Smooth muscle cell (in vitro differentiated cells): ENCODE results near the gene ZFYVE26. TPM values are rescaled to one million over a fixed set of nuclear protein-coding genes. Genes with fewer than 3 reads are reported as not detected.

ENCODE experiments used
- DNase-seq: peaks from one replicate; lab custom pipeline; 2025; ENCODE audit not compliant: unreplicated experiment; lab: John Stamatoyannopoulos, UW
- H2AFZ ChIP-seq: fragments of 200-600 bp; sonication (generic); 2 replicates; pipeline ENCODE4 v1.6.0; 2016; ENCODE audit warnings: antibody characterized with exemption, low read depth, mild to moderate bottlenecking
- H3F3A ChIP-seq: fragments of 200-600 bp; sonication (generic); 2 replicates; pipeline ENCODE4 v1.6.0; 2017; ENCODE audit warnings: antibody characterized with exemption, low read depth
- H3K27ac ChIP-seq: fragments of 200-600 bp; sonication (generic); 2 replicates; pipeline ENCODE4 v1.5.1; 2016; ENCODE audit warnings: low read depth, mild to moderate bottlenecking
- H3K27me3 ChIP-seq: fragments of 200-600 bp; sonication (generic); 2 replicates; pipeline ENCODE4 v1.6.1; 2016; ENCODE audit warnings: low read depth, mild to moderate bottlenecking
- H3K36me3 ChIP-seq: fragments of 200-600 bp; sonication (generic); 2 replicates; pipeline ENCODE4 v1.5.1; 2016; ENCODE audit warnings: low read depth
- H3K4me1 ChIP-seq: fragments of 200-600 bp; sonication (generic); 2 replicates; pipeline ENCODE4 v1.5.1; 2016; ENCODE audit warnings: low read depth
- H3K4me2 ChIP-seq: fragments of 200-600 bp; sonication (generic); 2 replicates; pipeline ENCODE4 v1.6.0; 2016; ENCODE audit warnings: mild to moderate bottlenecking
- H3K4me3 ChIP-seq: fragments of 200-600 bp; sonication (generic); 2 replicates; pipeline ENCODE4 v1.5.1; 2016; ENCODE audit warnings: mild to moderate bottlenecking
- H3K79me2 ChIP-seq: fragments of 200-600 bp; sonication (generic); 2 replicates; pipeline ENCODE4 v1.6.0; 2016; ENCODE audit warnings: low read depth, mild to moderate bottlenecking
- H3K9ac ChIP-seq: fragments of 200-600 bp; sonication (generic); 2 replicates; pipeline ENCODE4 v1.6.0; 2016; ENCODE audit warnings: low read depth
- H3K9me3 ChIP-seq: fragments of 200-600 bp; sonication (generic); replicated peaks from 2 replicates; pipeline ENCODE4 v1.5.1; 2016; ENCODE audit warnings: low read depth
- H4K20me1 ChIP-seq: fragments of 200-600 bp; sonication (generic); 2 replicates; pipeline ENCODE4 v1.6.0; 2016; ENCODE audit warnings: low read depth
- CTCF ChIP-seq: fragments of 200-600 bp; sonication (generic); IDR thresholded peaks from 2 replicates; pipeline ENCODE4 v1.5.1; 2017; ENCODE audit warnings: borderline replicate concordance, mild to moderate bottlenecking, antibody characterized with exemption; ENCODE audit not compliant: insufficient read depth, poor library complexity, severe bottlenecking
- WGBS: methylation state at CpG from one replicate; pipeline ENCODE4 v1.1.7; 2016; ENCODE audit warnings: low lambda C conversion rate; 5-methylcytosine and 5-hydroxymethylcytosine counted together
- polyA plus RNA-seq: library from polyadenylated mRNA; unstranded; fragments of >200 nt; fragmentation: Nextera tagmentation; extraction: Ambion mirVana; gene quantifications from 2 replicates; pipeline ENCODE4 v1.2.1, GENCODE V29; 2016
- total RNA-seq: library from RNA; depleted of rRNA; stranded (reverse); fragments of >200 nt; gene quantifications from 2 replicates; pipeline ENCODE4 v1.2.3, GENCODE V29; 2014

ZFYVE26 gene
- total and polyA plus RNA-seq, 2 experiments from 2014 or later, result 4.5 to 42.7 TPM

- no peak for DNase-seq
- H3K9ac ChIP-seq, result no peak overlapping the region
- no peaks in the 10 kb centered on the region for H3K9me3 ChIP-seq
- no peak for TF ChIP-seq CTCF
- no peaks in the 10 kb centered on the region for H3K27me3 ChIP-seq
- no peak overlapping the region for H3K4me2 ChIP-seq
- H3K4me3 ChIP-seq, result no peak overlapping the region
- H3K36me3 ChIP-seq, result peaks cover 4% of the 10 kb centered on the region
- H3K27ac ChIP-seq, result no peak overlapping the region
- H2AFZ ChIP-seq, result no peak overlapping the region
- WGBS, result 96% methylated on average over 2 of the region's 2 CpGs
- no peaks in the 10 kb centered on the region for H3K79me2 ChIP-seq
- no peaks in the 10 kb centered on the region for H4K20me1 ChIP-seq
- no peaks in the 10 kb centered on the region for H3K4me1 ChIP-seq
- H3F3A ChIP-seq, result no peaks in the 10 kb centered on the region
These were observed 56.5 kb downstream of the ZFYVE26 start for GRCh38 chr14:67759916-67760315.

DNA sequence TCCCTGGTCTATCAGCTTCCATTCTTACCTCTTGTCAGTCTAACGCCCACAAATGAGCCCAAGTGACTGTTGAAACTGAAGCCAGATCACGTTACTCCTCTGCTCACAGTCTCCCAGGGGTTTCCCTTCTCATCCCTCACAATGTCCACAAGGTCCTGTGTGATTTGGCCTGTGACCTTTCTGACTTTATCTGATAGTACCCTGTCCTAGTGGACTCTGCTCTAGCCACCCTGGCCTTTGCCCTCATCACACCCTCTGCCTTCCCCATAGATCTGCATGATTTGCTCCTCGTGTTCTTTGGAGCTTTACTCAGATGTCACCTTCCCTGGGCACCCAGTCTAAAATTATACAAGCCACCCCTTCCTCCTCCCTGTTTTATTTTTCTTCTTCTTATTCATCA is 59.2 kb downstream of the ZFYVE26 start:
- Histone ChIP-seq H3K4me3 (no peak overlapping the region), H3K9ac (no peak overlapping the region), H3K4me2 (no peak overlapping the region), H3K4me1 (no peaks in the 10 kb centered on the region), H3K9me3 (no peaks in the 10 kb centered on the region), H3F3A (no peaks in the 10 kb centered on the region), H3K27ac (no peak overlapping the region), H2AFZ (no peak overlapping the region), H4K20me1 (no peaks in the 10 kb centered on the region), H3K36me3 (peaks cover 14% of the 10 kb centered on the region), H3K79me2 (no peaks in the 10 kb centered on the region), H3K27me3 (no peaks in the 10 kb centered on the region)
- whole genome bisulfite sequencing, result 94% methylated on average over 3 of the region's 3 CpGs
- no peak for TF ChIP-seq CTCF
- DNase-seq, result no peak

DNA sequence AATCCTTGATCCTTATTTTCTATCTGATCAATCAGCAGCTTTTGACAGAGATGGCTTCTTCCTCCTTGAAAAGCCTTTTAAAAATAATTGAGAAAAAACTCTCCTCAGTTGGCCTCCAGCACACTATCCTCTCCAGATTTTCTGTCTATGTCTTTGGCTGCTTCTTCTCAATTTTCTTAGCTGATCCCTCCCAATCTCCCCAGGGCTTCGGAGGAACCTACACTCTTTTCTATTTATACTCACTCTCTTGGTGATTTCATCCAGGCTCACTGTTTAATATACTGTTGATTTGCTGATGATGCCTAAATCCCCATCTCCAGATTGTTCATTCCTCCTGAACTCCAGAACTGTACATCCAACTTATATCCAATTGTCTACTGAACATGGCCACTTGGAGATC is 59.9 kb downstream of the ZFYVE26 start:
- WGBS, result 97% methylated on average over 1 of the region's 1 CpG
- Histone ChIP-seq H3K27ac (no peak overlapping the region), H3K79me2 (no peaks in the 10 kb centered on the region), H3K9me3 (no peaks in the 10 kb centered on the region), H2AFZ (no peak overlapping the region), H3K9ac (no peak overlapping the region), H3K36me3 (peaks cover 14% of the 10 kb centered on the region), H4K20me1 (no peaks in the 10 kb centered on the region), H3K4me1 (no peaks in the 10 kb centered on the region), H3F3A (no peaks in the 10 kb centered on the region), H3K4me2 (no peak overlapping the region), H3K4me3 (no peak overlapping the region), H3K27me3 (no peaks in the 10 kb centered on the region)
- DNase-seq, result no peak
- TF ChIP-seq CTCF, result no peak

DNA sequence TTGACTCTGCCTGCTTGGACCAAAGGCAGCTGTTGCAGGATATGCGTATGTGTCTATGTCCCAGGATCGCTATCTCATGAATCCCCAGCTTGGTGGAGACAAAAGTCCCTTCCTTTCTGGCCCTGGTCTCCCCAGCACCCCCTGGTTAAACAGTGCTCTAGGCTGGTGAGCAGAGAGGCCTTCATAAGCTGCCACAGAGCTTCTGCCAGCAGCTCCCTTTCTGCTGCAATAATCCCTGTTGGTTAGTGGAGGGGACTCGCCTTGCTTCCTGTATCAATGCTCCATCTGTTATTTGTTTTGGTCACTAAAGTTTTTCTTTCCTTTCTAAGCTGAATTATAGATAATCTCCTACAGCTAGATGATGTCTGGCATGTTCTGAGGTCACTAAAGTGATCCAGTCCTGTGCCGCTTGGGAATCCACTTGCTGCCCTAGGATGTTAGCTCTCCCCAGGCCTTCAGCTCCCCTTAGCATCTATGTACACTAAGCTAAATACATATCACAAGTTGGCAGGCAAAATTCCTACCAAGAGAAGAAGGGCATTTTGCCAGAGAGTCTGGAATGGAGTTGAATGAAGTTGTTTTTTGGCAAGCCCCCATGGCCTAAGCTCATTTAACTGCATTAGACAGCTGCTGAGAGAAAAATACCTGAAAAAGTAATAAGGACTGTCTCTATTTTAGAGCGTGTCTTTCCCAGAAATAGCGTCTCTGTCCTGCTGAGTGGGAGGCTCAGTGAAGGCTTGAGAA is 66.9 kb downstream of the ZFYVE26 start:
- no peak for DNase-seq
- Histone ChIP-seq H3K4me3 (no peak overlapping the region), H2AFZ (no peak overlapping the region), H3K9me3 (no peaks in the 10 kb centered on the region), H3K79me2 (no peaks in the 10 kb centered on the region), H3F3A (no peaks in the 10 kb centered on the region), H4K20me1 (no peaks in the 10 kb centered on the region), H3K9ac (no peak overlapping the region), H3K4me1 (no peaks in the 10 kb centered on the region), H3K27ac (no peak overlapping the region), H3K4me2 (no peak overlapping the region), H3K36me3 (peaks cover 8% of the 10 kb centered on the region), H3K27me3 (no peaks in the 10 kb centered on the region)
- TF ChIP-seq CTCF, result no peak
- 95% methylated on average over 6 of the region's 6 CpGs for WGBS
